HG02943 (cell line): Measurements from ENCODE around the gene MAP4K2.

Experiments
- ATAC-seq: cut with Tn5 transposase; IDR thresholded peaks from one replicate; pipeline ENCODE4 v1.9.1; 2021; ENCODE audit warnings: mild to moderate bottlenecking, low read depth, moderate library complexity; ENCODE audit not compliant: unreplicated experiment

Gene MAP4K2

DNA sequence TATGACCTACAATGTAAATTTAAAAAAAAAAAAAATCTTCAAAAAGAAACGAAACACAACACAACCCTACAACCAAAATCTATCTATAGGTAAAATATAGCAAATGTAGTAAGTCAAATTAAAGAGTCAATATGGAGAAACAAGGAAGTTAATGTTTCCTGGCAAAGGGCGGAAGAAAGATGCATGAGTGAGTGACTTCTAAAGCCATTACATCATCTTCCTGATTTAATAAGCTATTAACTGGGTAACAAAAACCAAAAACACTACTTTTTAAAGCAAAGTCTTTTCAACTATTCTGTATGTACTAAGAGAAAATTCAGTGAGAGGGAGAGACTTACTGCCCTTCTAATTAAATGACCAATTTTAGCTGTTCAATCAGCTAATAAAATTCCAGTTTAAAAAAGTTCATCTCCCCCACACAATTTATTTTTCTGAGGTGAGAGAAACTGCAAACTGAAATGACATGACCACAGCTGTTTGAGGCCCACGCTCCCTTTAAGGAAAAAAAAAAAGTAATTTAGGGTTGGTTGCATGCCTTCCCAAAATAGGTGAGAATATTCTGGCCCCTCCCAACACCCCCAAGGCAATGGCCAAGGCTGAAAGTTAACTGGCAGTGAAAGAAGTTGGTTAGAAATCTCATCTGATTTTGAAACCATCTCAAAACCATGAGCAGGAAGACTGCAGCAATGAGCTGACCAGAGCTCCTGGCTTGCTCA lies 30.6 kb downstream of the MAP4K2 start:
- ATAC-seq = no peak

DNA sequence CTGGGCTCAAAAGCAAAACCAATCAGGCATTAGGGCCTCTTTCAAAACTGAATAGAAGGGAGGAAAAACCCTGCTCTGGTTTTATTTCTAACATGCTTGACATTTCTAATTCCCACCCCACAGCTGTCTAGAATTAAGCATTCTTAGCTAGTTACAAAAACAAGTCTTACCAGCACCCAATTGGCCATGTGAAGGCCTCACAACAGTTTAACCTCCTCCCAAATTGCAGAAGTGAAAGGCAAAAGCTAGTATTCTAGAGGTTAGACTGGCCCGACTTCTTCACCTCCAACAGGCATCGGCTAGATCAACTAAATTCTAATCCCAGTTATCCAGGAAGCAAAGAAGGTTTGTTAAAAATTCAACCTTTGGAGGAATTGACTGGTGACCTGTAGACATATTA lies 31.2 kb downstream of the MAP4K2 start:
- ATAC-seq = no peak

DNA sequence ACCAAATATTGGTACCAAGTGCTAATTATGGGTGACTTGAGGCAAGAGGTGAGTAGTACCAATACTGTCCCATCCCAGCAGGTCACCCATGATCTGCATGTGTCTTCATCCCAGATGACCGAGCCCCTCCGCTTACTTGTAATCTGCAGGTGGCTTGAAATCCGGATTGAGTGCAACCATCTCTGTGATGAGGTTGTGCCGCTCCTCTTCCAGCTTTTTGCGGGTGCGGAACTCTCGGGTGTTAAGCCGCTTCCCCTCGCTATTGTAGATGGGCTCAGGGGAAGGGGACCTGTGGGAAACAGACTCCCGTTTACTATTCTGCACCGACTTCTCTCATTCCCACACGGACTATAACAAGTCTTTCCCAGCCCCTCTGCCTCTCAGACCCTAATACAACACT lies 32.9 kb downstream of the MAP4K2 start:
- ATAC-seq = no peak

DNA sequence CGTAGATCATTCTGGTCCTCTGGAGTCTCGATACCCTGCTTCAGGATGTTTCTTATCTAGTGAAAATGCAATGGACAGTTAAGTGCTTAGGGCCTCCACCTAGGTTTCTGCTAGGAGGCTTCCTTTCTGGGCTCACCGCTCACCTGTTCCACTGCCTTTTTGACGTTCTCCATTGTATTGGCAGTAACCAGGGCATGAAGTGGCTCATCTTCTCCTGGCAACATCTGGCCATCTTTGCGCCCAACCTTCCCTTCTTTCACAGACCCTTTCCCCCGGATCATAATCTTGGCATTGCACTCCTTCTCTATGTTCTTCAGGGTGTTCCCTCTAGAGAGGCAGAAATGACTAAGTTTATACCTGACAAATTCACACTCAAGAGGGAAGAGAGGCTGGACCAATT lies 33.7 kb downstream of the MAP4K2 start:
- no peak for ATAC-seq

DNA sequence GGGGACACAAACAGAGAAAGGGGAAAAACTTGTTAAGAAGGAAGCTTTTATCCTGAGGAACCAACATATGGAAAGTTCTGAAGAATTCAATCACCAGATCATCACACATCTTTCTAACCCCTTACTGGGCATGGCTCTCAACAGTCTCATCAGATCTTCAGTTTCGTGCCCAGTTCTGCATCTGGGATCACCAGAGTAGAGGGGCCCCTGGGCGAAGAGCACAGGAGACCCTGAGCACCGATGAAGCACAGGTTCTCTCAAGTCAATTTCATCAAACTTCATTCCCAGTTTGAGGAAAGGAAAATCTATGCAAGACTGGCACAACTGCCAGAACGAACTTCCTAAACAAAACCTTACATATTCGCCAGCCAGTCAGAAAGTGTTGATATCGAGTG lies 34.7 kb downstream of the MAP4K2 start:
- no peak for ATAC-seq

DNA sequence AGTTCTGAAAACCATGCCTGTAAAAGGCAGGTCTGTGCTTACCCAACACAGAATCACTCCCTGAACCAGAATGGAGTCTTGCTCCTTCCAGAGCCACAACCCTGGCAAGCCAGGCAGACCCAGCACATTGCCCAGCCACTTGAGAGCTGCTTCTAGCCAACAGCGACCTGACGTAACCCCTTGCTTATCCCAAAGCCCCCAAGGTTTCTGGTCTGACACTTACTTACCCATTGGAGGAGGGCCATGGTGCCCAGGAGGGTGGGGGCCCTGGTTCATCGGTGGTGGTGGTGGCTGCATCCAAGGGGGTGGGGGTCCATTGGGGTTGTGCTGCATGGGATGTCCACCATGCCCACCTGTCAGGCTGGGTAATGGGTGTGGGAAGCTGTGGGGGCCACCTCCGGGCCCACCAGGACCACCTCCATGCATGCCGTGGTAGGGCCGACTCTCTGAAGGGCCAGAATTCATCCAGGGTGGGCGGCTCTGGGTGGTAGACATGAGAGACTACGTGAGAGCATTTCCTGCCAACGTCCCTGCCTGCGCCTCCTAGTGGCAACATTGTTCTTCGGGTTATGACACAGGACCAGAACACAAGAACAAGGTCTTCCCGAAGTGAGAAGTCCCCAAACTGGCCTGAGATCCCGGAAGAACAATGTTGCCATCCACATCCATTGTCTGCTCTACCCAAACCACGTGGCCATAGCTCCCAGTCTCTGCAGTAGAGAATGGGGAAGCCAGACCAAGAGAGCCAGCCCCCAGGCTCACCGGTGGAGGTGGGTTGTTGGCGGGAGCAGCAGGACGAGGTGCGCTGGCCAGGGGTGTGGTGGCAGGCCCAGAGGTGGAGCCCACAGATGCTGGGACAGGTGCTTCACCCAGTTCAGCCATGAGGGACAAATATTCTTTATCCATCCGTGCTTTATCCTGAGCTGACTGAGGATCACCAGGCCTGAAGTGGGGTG lies 35.4 kb downstream of the MAP4K2 start:
- no peak for ATAC-seq

DNA sequence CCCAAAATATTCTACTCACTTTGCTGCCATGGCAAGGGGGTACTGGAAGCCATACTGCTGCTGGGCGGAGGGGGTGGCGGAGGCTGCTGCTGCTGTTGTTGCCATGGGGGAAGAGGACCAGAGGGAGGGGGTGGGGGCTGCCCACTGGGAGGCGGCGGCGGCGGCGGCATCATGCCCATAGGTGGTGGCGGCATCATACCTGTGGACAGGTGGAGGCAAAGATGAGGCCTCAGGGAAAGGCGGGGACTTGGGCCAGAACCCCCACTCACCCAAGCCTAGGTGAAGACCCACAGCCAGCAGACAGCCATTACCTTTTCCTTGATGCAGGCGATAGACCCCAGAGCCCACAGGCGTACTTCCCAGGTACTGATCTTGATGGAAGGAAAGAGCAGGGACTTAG lies 36.1 kb downstream of the MAP4K2 start:
- no peak for ATAC-seq

DNA sequence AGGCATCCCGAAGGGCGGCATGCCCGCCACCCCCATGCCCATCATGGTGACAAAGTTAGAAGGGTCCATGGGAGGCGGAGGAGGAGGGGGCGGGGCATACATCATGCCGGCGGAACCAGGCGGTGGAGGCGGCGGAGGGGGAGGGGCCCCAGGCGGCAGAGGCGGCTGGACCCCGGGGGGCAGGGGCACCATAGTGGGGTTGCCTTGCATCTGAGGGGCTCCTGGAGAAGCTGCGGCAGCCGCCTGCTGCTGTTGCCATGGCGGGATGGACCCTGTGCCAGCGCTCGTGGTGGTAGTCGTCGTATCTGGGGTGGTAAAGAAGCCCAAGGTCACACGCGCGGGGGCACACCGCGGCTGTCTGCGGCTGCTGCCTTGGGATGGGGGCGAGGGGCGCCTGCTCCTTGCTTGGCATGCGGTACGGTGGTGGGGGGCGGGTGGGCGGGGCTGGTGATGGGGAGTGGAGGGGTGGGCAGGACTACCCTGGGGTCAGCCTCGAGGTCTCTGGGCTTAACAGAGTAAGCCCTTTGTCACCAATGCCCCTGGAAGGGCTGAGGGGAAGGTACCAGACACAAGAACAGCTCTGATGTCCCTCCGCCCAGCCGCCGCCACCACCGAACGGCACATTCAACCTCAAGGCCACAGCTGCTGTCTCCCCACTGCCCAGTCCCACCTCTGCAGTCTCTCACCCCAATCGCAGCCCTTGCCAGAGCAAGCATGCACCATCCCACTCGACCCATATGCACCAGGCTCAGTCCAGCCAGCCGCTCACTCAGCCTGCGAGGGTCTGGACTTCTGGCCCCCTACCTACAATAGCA lies 37.0 kb downstream of the MAP4K2 start:
- ATAC-seq = no peak

DNA sequence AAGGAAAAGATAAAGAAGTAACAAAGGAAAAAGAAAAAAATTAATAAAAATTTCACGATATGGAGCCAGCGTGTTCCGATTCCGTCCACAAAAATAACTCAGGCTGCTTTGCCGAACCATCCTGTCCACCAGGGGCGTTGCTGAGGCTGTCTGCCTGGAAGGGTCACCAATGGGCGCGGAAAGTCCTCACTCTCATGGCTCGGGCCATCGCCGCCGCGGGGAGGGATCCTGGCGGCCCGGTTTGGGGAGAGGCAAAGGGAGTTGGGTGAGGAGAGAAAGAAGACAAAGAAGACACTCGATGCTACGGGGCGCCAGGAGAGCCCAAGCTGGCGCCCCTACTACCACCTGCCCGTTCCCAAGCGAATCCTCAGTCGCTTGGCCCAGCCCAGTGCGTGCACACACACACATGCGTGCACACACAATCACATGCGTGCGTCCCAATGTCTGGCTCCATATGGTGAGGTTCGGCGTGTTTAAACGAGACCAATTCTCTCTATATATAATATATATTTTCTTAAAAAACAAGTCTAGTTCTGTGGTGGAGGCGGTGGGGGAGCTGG lies 37.6 kb downstream of the MAP4K2 start:
- ATAC-seq = no peak

DNA sequence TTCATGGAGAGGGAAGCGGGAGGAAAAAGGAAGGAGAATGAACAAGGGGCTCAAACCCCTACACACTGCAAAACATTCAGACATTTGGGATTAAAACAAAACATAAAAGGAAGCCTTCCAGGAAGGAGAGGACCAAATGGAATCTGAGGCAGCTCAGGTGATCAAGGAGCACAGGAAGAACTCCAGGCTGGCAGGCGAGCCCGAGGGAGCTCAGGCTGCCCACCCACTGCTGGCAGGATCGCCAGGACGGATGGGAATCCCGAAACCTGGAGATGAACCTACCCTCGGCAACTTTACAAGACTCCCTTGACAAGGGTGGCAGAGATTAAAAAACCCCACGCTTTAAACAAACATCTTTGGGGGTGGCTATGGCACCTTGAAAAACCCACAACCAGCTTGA lies 38.3 kb downstream of the MAP4K2 start:
- ATAC-seq = no peak

DNA sequence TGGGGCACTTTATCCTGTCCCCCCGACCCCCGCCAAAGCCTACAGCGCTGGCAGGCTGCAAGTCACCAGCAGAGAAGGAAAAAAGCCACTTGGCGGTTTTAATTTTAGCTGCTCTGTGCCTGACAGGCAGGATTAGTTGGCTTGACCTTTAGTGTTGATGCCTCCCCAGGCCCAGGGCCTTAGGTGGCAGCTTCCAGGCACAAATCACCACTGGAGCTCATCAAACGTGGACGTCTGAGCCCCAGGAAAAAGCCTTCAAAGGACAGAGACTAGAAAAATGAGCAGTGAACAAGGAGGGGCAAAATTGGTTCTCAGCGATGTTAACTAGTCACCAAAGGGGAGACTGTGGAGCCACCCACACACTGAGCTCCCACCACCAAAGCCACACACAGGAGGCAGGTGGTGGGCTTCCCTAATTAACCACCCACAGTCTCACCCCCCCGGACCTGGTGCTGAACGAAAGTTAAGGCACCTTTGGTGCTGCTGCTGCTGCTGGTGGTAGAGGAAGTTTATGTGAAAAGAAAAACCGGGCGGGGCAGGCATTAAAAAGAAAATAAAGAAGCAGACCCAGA lies 38.9 kb downstream of the MAP4K2 start:
- no peak for ATAC-seq

DNA sequence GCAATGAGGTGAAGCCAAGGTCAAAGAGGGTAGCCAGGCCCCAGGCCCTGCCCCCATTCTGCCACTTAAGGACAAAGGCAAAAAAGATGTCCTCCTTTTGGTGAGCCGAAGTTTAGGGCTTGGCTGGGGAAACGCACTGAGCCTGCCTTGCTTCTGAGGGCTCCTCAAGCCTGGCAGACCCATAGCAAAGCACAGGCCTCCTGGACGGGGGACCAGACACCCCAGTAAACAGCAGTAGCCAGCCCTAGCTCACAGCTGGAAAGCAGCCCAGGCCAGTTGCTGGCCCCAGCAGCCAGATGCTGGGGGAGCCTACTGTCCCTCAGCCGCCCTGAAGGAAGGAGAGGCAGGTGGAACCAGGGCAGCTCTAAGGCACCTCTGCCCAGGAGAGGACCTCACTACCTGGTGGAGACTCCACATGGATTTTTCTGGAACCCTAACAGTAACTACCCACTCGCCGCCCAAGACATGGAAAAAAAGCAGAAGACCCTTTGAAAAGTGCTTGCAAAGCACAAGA lies 39.4 kb downstream of the MAP4K2 start:
- no peak for ATAC-seq

DNA sequence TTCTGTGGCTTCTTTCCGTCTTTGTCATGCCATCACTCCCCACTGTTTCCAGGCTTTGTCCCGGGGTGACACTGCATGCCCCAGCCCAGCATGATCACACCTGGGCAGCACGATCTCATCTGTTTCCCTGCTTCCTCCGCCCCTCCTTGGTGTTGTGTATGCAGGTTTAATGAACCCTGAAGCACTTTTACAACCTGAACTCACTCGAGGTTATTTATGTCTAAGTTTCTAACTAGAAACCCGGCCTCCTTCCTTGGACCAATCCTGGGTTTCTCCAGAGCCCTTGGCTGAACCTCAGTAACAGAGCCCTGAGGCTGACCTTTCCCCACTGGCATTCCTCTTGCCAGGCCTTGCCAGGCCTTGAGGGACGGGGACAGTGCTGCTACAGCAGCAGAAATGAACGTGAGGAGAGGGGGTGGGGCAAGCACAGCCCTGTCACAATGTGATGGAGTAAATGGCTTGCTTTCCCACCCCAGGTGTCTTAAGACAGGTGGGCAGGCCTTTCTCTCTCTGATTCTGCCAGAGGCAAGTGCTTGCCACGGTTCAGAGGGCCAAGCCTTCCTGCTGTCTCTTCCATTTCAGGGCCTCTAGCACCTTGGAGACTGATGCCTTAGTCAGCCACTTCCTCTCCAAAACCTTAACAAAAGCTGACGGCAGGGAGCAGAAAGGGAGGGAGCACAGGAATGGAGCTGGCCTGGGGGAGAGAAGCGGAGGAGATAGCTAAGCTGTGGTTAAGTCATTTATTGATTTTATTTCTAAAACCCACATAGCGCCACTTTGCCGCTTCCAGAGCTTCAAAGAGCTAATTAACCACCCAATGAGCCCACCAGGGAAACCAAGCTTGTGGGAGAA lies 40.1 kb downstream of the MAP4K2 start:
- ATAC-seq = no peak

DNA sequence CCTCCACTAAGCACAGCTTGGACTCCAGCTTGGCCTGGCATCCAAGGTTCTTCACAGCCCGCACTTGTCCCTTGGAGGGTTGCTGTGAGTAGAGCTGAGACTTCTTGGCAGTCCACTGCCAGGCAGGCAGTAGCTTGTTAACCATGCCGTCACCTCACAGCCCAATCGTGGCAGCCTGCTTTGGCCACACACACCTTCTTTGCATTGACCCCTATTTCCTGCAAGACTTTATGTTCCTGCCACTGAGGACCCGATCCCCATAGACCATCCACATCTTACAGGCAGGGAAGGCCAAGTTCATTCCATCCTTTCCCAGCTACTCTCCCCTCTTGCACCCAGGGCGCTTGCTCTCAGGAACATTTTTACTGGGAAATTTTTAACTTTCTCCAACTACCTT lies 40.7 kb downstream of the MAP4K2 start:
- ATAC-seq = no peak

DNA sequence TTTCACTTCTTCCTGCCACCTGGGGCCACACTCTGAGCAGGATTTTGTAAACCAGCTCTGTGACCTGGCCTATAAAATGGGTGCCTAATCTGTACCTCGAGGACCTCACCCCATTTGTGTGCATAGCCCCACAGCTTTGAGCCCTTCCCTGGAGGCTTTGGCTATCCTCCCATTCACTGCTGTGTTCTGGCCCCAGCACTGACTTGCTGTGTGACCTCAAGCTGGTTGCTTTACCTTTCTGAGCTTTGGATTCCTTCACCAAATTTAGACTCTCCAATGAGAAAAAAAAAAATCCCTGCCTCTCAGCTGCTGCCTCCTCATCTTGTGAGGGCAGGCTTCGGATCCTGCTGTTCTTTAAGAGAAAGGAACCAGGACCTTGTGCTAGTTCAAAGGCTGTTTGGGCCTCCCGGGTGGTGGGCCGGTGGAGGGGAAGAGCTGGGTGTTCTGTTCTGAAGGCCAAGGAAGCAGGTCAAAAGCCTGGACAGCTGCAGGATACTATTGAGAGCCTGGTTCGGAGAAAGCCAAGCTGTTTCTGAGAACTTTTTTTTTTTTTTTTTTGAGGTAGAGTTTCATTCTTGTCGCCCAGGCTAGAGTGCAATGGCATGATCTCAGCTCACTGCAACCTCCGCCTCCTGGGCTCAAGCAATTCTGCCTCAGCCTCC lies 42.1 kb downstream of the MAP4K2 start:
- ATAC-seq = no peak

DNA sequence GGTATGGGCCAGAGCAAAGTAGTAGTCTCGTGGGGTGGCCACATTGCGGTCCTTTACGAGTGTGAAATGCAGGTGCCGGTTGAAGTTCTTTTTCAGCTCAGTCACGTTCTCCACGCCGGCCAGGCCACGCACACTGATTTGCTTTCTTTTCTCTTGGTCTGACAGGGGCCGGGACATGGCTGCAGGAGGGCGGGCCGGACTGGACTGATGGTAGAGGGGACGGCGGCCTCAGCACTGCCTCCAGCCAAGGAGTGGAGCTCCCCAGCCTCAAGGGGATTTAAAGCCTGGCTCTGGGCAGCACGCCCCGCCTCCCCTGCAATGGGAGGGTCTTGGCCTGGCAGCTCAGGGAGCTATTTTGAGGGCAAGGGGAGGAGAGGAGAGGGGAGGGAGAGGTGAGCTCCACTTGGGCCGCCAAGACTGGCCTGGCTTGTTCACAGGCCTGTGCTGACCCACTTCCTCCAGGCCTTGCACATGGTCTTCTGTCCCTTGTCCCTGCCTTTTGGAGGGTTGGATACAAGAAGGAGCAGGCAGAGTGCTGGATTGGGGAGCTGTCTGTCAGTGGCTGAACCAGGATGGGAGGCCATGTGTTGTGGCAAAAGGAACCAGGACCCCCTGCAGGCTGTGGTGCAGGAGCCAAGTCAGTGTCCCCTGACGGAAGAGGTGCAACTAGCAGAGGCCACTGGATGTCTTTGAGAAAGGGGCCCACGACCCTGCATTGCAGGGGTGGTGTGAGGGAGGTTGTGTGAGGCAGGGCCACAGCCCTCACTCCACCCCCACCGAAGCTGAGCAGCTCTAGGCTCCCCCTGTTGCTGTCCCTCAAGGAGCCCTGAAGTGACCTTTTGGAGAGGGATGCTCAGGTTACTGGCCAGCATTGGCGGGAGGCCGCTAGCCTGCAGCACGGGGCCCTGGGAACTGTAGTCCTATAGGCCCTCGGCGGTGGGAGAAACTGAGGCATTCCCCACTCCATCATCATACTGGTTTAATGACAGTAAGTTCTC lies 43.0 kb downstream of the MAP4K2 start, which contains the start of gene PYGM:
Gene PYGM (minus strand): TSS at position 253 of the 998 bp plus-strand sequence. CDS start 76 bp downstream, at position 177.
- no peak for ATAC-seq

DNA sequence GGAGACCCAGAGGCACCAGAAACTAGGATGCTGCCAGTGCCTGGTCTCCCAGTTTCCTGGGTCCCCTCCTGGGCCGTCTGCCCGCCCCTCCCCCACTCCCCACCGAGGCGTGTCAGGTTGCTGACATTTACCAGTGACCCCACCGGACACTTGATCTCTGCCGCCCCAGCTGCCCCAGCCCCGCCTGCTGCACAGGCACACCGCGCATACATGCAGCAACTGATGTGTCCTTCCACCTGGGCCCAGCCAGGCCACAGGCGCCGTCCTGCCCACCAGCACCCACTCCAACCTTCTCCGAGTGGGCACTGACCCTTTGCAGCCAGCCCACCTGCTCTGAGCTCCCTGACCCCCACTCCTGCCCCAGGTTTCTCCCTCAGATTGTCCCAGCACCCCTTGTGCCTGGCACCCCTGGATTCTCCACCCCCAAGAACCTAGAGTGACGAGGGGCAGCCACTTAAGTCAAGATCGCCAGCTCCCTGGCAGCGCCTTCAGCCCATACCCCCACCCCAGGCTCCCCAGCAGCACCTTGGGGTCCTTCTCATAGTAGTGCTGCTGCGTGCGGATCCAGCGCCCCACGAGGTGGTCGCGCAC lies 43.8 kb downstream of the MAP4K2 start:
- no peak for ATAC-seq
